ENCODE measurements around the gene TRIM14. TPM values are rescaled to one million over a fixed set of nuclear protein-coding genes. Genes with fewer than 3 reads are reported as not detected.

TRIM14 gene
- total RNA-seq, 3 donors from 2014 or later (not counting 1 experiment from before 2014, with no cell fraction given) = 45.1 to 66.5 (median 65.3) TPM

DNA sequence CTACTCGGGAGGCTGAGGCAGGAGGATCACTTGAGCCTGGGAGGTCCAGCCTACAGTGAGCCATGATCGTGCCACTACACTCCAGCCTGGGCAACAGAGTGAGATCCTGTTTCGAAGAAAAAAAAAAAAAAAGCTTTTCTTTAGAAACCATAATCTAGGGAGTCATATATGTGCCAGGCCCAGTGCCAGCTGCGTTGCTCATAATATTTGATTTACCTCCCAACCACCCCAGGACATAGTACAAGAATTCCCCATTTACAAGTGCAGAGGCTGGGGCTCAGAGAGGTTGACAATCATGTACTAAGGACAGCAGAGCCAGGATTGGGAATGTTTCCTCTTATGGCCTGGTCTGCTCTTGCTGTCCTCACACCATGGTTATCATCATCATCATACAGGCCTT is 25.1 kb upstream of the TRIM14 start:
- Histone ChIP-seq H3K9me3 (ENCODE audit: control insufficient read depth, insufficient read depth, low read length) (no peaks in the 10 kb centered on the region), H3K4me1 (ENCODE audit: control insufficient read depth, insufficient read depth, low read length) (peaks cover 11% of the 10 kb centered on the region), H3K4me3 (ENCODE audit: low read length) (no peak overlapping the region), H3K36me3 (ENCODE audit: control insufficient read depth, insufficient read depth, low read length) (no peaks in the 10 kb centered on the region), H3K27ac (ENCODE audit: low read length) (no peak overlapping the region), H3K27me3 (ENCODE audit: control insufficient read depth, insufficient read depth, low read length) (no peaks in the 10 kb centered on the region)
- no peaks in the 10 kb centered on the region for H3K9me3 Mint-ChIP-seq
- TF ChIP-seq, protein P1, sequence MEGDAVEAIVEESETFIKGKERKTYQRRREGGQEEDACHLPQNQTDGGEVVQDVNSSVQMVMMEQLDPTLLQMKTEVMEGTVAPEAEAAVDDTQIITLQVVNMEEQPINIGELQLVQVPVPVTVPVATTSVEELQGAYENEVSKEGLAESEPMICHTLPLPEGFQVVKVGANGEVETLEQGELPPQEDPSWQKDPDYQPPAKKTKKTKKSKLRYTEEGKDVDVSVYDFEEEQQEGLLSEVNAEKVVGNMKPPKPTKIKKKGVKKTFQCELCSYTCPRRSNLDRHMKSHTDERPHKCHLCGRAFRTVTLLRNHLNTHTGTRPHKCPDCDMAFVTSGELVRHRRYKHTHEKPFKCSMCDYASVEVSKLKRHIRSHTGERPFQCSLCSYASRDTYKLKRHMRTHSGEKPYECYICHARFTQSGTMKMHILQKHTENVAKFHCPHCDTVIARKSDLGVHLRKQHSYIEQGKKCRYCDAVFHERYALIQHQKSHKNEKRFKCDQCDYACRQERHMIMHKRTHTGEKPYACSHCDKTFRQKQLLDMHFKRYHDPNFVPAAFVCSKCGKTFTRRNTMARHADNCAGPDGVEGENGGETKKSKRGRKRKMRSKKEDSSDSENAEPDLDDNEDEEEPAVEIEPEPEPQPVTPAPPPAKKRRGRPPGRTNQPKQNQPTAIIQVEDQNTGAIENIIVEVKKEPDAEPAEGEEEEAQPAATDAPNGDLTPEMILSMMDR (IDR thresholded peaks at IDR 0.05) = no peak
- H3K4me1 Mint-ChIP-seq = peaks cover 0 to 4% of the 10 kb centered on the region in 2 donors
- H3K4me3 Mint-ChIP-seq = no peak overlapping the region
- intact Hi-C loops (cut with micrococcal nuclease) = no loop called here
- no peaks in the 10 kb centered on the region for H3K27me3 Mint-ChIP-seq (ENCODE audit: low read depth in 2 of 2)
- no peak for ATAC-seq
- DNase-seq = no peak
- 100% methylated on average over 4 of the region's 4 CpGs for WGBS (ENCODE audit: insufficient coverage)
- no peak overlapping the region for H3K27ac Mint-ChIP-seq
- H3K36me3 Mint-ChIP-seq = no peaks in the 10 kb centered on the region

DNA sequence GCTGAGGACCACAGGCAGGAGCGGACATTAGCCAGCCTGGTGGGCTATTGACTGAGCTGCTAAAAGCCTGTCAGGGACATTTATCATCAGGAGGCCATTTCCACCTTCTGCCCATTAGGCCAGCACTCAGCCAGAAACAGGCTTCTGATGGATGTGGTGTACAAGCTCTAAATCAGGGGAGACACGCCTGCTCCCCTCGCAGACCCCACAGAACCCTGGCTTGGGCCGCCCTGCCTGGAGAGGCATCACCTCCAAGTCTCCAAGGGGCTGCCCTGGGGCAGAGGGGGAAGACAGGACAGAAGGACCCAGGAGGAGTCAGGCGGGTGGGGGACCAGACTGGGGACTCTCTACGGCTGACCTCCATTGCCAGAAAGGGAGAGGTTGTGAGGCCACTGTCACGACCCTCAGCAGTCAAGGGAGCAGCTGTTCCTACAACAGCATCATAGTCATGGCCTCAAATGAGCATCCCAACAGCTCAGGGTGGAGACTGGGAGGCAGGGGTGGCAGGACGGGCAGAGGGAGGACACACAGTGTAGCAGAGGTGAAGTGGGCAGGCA is 24.0 kb upstream of the TRIM14 start:
- Mint-ChIP-seq H3K27ac (no peak overlapping the region), H3K4me3 (no peak overlapping the region), H3K4me1 (peaks cover 0 to 4% of the 10 kb centered on the region in 2 donors), H3K9me3 (no peaks in the 10 kb centered on the region), H3K27me3 (ENCODE audit: low read depth in 2 of 2) (no peaks in the 10 kb centered on the region), H3K36me3 (no peaks in the 10 kb centered on the region)
- Histone ChIP-seq H3K4me3 (ENCODE audit: low read length) (no peak overlapping the region), H3K27ac (ENCODE audit: low read length) (no peak overlapping the region), H3K4me1 (ENCODE audit: control insufficient read depth, insufficient read depth, low read length) (peaks cover 11% of the 10 kb centered on the region), H3K36me3 (ENCODE audit: control insufficient read depth, insufficient read depth, low read length) (no peaks in the 10 kb centered on the region), H3K9me3 (ENCODE audit: control insufficient read depth, insufficient read depth, low read length) (no peaks in the 10 kb centered on the region), H3K27me3 (ENCODE audit: control insufficient read depth, insufficient read depth, low read length) (no peaks in the 10 kb centered on the region)
- intact Hi-C loops (cut with micrococcal nuclease) = no loop called here
- TF ChIP-seq, protein P1 (IDR thresholded peaks at IDR 0.05) = no peak
- DNase-seq (no peak), ATAC-seq (no peak)
- WGBS (ENCODE audit: insufficient coverage) = 89% methylated on average over 8 of the region's 8 CpGs

DNA sequence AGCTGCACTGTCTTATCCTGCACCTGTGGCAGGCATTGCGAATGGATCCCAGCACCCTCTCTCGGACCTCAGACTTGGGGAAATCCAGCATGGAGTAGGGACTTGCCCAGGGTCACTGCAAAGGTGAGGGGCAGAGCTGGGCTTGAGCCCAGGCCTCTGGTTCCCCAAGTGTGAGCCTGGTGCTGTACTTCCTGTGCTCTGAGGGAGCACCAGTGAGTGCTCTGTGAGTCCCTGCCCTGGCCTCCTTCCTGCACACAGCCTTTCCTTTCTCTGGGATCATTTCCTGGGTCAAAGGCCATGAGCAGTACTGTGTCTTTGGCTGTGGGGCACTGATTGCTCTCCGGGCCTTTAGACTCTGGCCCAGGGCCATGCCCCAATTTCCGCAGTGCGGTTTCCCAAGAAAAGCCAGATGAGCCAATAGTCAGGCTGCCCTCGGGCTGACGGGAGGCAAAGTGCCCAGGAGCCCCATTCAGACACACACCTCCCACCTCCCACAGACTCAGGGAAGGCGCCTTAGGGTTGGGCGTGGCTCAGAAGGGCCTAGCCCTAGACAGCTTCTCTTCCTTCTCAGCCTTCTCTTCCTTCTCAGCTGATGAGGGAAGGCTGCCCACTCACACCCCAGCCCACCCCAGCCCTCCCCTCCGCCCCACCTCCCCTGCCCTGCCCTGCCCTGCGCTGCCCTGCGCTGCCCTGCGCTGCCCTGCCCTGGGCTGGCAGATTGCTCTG is 23.3 kb upstream of the TRIM14 start:
- Mint-ChIP-seq H3K4me1 (peaks cover 0 to 4% of the 10 kb centered on the region in 2 donors), H3K27ac (no peak overlapping the region), H3K27me3 (ENCODE audit: low read depth in 2 of 2) (no peaks in the 10 kb centered on the region), H3K4me3 (no peak overlapping the region), H3K36me3 (no peaks in the 10 kb centered on the region), H3K9me3 (no peaks in the 10 kb centered on the region)
- intact Hi-C loops (cut with micrococcal nuclease) = no loop called here
- WGBS (ENCODE audit: insufficient coverage) = 91% methylated on average over 12 of the region's 13 CpGs
- H3K27ac ChIP-seq (ENCODE audit: low read length) = no peak overlapping the region
- H3K4me3 ChIP-seq (ENCODE audit: low read length) = no peak overlapping the region
- TF ChIP-seq, protein P1 (IDR thresholded peaks at IDR 0.05) = no peak
- no peak for DNase-seq
- no peaks in the 10 kb centered on the region for H3K9me3 ChIP-seq (ENCODE audit: control insufficient read depth, insufficient read depth, low read length)
- H3K36me3 ChIP-seq (ENCODE audit: control insufficient read depth, insufficient read depth, low read length) = no peaks in the 10 kb centered on the region
- peaks cover 11% of the 10 kb centered on the region for H3K4me1 ChIP-seq (ENCODE audit: control insufficient read depth, insufficient read depth, low read length)
- ATAC-seq = no peak
- no peaks in the 10 kb centered on the region for H3K27me3 ChIP-seq (ENCODE audit: control insufficient read depth, insufficient read depth, low read length)
